CD4-positive, alpha-beta T cell treated with Interleukin-10 for 1 hour (primary cell): ENCODE data around the gene ZBTB11.
A peak's percentile ranks its signal among the peaks of the same experiment; 100 is the strongest.
"Not testable (repeated sequence)": the region's sequence is repeated elsewhere in the genome, so short reads cannot be mapped to it uniquely, and the experiment has no call there.

ENCODE experiments used
- DNase-seq: peaks from one replicate; pipeline ENCODE4 v3.0.0-alpha.2; 2020

Gene ZBTB11

DNA sequence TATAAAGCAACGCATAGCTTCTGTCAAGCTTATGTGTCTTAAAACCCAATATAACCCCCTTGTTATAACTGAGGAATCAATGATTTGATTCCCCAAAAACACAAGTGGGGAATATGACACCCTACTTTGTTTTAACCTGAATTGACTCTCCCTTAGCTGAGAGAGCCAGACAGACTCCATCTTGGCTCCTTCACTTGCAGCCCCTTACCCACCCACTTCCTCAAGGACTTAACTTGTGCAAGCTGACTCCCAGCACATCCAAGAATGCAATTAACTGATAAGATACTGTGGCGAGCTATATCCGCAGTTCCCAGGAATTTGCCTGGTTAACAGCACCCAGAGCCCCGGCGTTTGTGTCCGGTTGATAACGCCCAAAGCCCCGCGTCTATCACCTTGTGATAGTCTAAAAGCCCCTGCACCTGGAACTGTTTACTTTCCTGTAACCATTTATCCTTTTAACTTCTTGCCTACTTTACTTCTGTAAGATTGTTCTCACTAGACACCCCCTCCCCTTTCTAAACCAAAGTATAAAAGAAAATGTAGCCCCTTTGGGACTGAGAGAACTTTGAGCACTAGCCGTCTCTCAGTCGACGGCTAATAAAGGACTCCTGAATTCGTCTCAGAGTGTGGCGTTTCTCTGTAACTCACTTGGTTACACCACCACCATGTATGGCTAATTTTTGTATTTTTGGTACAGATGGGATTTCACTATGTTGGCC, 35.4 kb downstream of the ZBTB11 start:
- DNase-seq, result not testable (repeated sequence)

DNA sequence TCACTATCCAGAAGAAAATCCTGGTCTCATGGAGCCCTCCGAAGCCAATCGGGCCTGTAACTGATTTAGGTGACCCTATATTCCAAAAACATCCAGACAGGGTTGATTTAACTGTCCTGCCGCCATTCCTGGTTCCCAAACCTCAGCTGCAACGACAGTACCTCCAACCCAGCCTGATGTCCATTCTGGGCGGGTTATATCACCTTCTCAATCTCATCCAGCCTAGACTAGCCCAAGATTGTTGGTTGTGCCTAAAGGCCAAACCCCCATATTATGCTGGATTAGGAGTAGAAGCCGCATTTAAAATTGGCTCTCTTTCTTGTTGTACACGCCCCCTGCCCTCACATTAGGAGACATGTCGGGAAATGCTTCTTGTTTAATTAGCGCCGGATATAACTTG, 36.7 kb downstream of the ZBTB11 start:
- DNase-seq, result no peak

DNA sequence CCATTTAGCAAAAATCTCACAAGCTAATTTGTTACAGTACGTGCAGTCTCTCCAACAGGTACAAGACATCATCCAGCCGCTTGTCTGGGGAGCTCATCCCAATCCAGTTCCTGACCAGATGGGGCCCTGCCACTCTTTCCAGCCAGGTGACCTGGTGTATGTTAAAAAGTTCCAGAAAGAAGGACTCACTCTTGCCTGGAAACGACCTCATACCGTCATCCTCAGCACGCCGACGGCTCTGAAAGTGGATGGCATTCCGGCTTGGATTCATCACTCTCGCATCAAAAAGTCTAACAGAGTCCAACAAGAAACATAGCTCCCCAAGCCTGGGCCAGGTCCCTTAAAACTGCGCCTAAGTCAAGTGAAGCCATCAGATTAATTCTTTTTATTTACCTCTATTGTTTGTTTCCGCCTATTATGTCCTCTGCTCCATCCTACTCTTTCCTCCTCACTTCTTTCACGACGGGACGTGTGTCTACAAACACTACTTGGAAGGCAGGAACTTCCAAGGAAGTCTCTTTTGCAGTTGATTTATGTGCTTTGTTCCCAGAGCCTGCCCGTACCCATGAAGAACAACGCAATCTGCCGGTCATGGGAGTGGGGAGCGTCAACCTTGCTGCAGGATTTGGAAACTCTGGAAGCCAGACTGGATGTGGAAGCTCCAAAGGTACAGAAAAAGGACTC, 37.5 kb downstream of the ZBTB11 start:
- no peak for DNase-seq

DNA sequence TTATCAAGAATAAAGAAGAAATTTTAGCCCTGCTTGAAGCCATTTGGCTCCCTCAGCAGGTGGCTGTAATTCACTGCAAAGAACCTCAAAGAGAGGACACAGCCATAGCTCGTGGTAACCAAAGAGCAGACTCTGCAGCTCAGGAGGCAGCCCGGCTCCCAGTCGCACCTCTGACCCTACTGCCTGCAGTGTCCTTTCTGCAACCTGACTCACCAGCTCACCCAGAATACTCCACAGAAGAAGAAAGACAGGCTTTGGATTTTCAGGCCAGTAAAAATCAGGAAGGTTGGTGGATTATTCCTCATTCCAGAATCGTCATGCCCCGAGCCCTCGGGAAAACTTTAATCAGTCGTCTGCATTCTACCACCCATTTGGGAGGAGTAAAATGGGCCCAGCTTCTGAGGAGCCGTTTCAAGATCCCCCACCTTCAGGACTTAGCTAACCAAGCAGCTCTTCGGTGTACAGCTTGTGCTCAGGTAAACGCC, 38.6 kb downstream of the ZBTB11 start:
- DNase-seq, result no peak

DNA sequence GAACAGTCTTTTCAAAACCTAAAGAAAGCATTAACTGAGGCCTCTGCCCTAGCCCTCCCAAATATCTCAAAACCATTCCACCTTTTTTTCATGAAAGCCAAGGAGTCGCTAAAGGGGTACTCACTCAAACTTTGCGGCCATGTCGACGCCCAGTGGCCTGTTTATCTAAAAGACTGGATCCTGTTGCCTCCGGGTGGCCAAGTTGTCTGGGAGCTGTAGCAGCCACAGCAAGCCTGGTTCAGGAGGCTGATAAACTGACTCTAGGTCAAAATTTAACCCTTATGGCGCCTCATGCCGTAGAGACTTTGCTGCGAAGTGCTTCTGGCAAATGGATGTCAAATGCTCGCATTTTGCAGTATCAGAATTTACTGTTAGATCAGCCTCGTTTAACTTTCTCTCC, 39.5 kb downstream of the ZBTB11 start:
- DNase-seq, result no peak

DNA sequence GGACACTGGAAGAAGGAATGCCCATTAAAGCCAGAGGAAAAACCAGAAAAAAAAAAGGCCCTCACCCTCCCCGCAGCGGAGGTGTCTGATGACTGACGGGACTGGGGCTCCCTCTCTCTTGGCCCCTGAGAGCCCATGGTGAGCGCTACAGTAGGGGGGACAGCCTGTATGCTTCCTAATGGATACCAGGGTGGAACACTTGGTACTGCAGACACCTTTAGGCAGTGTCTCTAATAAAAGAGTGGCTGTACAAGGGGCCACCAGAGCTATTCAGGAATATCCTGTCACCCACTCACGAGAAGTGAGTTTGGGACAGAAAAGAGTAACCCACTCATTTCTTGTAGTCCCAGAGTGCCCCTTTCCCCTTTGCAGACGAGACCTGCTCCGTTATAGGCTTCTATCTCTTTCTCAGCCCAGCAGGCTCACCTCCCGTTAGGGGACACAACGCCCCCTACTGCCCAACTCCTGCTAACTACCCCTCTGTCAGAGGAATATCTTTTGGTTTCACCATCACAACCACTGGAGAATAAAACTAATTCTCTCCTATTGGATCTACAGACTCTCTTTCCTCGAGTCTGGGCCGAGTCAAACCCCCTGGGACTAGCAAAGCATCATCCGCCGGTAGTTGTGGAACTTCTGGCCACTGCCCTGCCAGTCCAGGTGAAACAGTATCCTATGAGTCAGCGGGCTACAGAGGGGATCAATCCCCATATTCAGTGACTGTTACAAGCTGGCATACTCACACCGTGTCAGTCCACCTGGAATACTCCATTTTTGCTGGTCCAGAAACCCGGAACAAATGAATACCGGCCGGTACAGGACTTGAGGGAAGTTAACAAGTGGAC, 40.8 kb downstream of the ZBTB11 start:
- peak; percentile 74 for DNase-seq

DNA sequence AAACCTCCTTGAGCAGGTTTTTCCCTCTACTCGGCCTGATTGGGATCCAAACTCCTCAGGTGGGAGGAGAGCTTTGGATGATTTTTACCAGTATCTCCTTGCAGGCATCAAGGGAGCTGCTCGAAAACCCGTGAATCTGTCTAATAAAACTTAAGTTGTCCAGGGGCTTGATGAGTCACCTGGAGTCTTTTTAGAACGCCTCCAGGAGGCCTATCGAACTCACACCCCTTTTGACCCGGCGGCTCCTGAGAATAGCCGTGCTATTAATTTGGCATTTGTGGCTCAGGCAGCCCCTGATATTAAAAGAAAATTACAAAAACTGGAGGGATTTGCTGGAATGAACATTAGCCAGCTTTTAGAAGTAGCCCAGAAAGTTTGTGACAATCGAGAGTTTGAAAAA, 41.6 kb downstream of the ZBTB11 start:
- DNase-seq, result no peak

DNA sequence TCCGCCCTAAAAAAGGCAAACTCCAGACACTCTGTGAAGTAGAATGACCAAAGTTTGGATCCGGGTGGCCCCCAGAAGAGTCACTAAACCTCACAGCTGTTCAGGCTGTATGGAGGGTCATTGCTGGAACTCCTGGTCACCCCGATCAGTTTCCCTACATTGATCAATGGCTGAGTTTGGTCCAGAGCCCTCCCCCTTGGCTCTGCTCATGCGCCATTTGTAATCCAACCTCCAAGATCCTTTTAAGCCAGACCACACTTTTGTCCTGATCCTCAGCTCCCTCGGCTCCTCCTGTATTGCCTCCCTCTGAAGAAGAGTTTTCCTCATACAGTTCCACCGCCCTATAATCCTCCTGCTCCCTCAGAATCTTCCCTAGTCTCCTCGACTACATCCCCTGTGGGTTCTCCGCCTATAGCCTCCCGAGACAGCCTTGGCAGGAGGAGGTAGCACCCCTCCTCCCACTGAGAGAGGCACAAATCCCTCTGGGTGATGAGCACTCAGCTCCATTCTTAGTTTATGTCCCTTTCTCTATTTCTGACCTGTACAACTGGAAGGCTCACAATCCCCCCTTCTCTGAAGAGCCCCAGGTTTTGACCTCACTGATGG, 42.2 kb downstream of the ZBTB11 start:
- DNase-seq, result no peak

DNA sequence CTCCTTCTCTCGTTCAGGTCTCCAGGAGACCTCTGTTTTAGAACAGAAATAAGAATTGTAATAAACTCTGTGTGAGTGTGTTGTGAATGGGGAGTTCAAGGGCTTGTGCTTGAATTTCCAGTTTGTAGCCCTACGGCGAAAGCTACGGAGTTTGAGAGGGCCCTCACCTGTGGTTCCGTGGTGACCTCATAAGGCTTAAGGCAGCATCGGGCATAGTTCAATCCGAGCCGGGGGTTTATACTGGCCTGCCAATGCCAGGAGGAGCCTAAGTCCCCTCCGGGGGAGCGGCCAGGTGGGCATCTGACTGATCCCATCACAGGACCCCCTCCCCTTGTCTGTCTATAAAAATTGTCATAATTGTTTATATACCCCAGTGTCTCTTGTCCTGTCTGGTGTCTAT, 43.7 kb downstream of the ZBTB11 start:
- no peak for DNase-seq

DNA sequence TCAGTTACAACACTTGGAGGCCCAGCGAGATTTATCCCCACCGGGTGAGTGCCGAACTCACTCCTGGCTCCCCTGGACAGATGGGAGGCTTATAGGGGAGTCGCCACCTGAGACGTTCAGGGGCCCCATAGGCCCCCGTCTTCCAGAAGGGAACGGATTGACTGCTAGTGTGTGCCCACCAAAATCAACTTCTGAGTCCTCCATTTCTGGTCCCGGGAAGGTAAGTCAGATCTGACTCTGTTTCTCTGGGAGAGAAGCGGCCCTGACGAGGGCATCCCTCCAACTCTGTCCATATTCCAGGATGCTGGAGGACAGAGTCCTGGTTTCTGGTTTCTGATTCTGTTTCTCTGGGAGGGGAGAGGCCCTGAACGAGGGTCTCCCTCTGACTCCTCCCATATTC, 44.3 kb downstream of the ZBTB11 start:
- DNase-seq, result no peak

DNA sequence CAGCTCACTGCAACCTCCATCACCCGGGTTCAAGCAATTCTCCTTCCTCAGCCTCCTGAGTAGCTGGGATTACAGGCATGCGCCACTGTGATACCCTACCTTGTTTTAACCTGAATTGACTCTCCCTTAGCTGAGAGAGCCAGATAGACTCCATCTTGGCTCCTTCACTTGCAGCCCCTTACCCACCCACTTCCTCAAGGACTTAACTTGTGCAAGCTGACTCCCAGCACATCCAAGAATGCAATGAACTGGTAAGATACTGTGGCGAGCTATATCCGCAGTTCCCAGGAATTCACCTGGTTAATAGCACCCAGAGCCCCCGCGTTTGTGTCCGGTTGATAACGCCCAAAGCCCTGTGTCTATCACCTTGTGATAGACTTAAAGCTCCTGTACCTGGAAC, 45.0 kb downstream of the ZBTB11 start:
- not testable (repeated sequence) for DNase-seq

DNA sequence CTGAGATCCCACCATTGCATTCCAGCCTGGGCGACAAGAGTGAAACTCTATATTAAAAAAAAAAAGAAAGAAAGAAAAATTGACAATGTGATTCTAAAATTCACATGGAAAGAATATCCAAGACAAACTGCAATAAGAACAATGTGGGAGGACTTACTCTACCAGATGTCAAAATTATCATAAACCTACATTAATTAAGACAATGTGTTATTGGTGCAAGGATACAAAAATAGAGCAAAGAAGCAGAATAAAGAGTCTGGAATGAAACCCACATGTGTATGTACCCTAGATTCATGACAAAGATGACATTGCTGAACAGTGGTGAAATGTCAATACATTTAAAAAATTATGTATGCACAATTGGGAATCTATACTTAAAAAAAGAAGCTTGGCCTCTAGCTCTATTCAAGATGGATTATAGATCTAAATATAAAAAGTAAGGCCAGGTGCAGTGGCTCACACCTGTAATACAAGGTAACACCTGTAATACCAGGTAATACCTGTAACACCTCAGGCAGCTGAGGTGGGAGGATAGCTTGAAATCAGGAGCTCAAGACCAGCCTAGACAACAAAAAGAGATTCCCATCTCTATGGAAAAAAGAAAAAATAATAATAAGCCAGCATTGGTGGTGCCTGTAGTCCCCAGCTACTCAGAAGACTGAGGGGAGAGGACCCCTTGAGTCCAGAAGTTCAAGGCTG, 45.7 kb downstream of the ZBTB11 start:
- no peak for DNase-seq

DNA sequence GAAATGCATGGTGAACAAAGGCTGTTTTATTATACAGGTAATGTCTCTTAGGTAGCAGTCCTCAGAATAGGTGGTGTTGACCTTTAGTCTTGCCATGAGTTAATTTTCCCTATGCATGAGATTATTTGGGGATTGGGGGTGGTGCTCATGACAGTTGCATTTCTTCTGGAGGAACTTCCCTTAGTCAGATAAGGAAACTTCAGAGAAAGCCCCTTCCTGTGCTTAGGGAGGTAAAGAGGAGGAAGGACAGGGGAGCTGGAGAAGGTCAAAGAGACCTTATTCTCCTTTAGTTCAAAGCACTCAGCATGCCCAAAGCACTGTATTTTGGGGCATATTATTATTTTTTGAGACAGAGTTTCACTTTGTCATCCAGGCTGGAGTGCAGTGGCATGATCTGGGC, 47.7 kb downstream of the ZBTB11 start:
- no peak for DNase-seq

DNA sequence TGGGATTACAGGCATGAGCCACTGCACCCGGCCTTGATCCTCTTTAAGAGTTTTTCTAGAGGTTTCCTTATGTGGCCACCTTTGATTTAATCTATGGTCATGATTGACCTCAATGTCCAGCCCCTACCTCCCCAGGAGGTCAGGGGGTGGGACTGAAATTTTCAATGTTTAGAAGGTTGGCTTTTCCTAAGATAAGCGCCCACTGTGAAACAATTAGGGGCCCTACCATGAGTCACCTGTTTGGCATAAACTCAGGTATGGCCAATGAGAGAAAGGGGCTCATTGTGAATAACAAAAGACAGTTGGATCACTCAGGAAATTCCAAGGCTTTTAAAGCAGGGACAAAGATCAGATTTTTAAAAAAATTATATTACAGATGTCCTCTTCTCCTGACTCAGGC, 51.1 kb downstream of the ZBTB11 start:
- no peak for DNase-seq

DNA sequence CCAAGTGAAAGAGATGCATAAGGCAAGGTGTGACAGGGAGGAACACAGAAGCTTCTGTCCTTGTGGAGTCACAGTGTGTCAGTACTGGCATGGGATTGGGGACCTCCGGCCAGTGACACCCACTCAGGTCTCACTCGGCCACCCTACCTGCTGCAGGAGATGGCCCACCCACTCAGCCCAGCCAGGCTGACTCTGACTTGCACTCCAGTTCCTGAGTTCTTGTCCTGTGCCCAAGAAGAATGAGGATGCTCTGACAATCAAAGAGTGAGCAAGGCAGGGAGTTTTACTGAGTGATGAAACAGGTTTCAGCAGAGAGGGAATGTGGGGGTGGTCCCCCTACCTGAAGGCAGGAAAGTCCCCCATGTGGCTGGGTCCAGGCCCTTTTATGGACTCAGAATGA, 52.1 kb downstream of the ZBTB11 start:
- DNase-seq, result no peak

DNA sequence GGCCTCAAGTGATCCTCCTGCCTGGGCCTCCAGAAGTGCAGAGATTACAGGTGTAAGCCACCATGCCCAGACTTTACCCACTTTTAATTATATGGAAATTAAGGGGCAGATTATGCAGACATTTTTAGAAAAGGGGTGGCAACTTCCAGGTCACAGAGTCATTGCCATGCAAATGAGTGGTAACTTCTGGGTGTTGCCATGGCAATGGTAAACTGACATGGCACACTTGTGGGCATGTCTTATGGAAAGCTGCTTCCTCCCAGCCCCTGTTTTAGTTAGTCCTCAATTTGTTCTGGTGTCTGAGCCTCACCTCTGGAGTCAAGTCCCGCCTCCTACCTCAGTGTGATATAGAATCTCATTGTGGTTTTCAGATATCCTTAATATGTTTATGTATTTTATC, 53.3 kb downstream of the ZBTB11 start:
- DNase-seq, result no peak

DNA sequence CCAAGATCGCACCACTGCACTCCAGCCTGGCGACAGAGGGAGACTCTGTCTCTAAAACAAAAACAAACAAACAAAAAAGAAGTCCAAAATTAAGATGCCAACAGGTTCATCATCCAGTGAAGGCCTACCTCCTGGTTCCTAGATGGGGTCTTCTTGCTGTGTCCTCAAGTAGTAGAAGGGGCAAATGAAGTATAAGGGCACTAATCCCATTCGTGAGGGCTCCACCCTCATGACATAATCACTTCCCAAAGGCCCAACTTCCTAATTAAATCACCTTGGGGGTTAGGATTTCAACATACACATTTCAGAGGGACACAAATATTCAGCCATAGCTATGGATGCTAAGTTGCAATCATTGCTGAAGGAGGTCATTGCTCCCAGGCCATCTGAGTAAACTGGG, 57.2 kb downstream of the ZBTB11 start:
- DNase-seq, result no peak

DNA sequence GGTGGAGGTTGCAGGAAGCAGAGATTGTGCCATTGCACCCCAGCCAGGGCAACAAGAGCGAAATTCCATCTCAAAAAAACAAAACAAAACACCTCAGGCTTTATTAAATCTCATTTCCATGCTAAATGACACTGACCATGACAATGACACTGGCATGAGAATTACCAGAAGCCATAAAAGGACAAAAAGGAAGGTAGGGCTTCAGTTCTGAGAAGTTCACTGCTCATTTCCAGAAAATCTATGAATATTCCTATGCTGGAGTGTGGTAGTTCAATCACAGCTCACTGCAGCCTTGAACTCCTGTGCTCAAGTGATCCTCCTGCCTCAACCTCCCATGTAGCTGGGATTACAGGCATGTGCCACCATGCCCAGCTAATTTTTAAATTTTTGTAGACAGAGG, 58.2 kb downstream of the ZBTB11 start:
- DNase-seq, result no peak

DNA sequence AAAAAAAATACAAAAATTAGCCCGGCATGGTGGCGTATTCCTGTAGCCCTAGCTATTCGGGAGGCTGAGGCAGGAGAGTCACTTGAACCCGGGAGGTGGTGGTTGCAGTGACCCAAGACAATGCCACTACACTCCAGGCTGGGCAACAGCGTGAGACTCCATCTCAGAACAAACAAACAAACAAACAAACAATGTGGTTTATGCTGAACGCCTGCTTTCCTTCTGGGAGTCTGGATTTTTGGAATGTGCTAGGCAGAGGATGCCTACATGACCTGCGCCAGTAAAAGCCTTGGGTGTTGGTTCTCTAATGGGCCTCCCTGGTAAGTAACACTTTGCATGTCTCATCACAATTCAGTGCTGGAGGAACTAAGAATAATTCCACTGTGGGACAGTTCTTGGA, 59.5 kb downstream of the ZBTB11 start:
- DNase-seq, result no peak

DNA sequence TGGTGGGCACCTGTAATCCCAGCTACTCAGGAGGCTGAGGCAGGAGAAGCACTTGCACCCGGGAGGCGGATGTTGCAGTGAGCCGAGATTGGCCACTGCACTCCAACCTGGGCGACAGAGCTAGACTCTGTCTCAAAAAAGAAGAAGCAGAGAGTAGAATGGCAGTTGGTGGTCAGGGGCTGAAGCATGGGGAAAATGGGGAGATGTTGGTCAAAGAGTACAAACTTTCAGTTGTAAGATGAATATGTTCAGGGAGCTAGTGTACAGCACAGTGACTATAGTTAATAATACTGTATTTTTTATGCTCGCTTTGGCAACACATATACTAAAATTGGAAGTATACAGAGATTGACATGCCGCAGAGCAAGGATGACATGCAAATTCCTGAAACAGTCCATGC, 61.4 kb downstream of the ZBTB11 start:
- no peak for DNase-seq

DNA sequence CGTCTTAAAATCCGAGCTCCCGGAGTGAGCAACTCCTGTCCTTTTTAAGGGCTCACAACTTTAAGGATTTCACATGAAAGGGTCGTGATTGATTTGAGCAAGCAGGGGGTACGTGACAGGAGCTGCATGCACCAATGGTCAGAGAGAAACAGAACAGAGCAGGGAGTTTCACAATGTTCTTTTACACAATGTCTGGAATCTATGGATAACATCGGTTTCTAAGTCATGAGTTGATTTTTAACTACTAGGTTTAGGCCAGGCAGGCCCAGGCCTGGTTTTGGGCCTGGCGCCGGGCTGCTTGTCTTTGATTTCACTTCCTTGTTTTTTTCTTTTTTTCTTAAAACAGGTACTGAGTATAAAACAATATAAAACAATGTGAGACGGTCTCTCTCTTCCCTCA, 63.9 kb downstream of the ZBTB11 start:
- not testable (repeated sequence) for DNase-seq

DNA sequence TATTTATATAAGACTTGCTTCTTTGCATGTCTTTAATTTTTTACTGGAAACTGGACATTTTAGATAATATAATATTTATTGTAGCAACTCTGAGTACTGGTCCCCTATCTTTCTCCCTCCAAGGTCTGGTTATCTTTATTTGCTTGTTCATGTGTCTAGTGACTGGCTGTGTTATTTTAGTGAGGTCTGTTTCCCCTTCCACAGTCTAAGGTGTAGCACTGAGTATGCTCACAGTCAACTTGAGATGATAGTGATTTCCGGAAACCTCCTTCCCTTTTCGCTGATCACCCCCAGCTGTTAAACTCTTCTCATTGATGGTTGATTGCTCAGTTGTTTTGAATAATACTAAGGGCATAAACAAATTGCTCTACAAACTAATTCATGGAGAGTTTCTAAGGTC, 65.9 kb downstream of the ZBTB11 start:
- DNase-seq, result no peak

DNA sequence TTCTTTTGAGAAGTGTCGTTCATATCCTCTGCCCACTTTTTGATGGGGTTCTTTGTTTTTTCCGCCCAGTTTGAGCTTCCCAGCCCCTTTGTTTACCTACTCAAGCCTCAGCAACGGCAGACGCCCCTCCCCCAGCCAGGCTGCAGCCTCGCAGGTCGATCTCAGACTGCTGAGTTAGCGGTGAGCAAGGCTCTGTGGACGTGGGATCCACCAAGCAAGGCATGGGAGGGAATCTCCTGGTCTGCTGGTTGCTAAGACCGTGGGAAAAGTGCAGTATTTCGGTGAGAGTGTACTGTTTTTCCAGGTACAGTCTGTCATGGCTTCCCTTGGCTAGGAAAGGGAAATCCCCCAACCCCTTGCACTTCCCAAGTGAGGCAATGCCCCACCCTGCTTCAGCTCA, 71.5 kb downstream of the ZBTB11 start:
- not testable (repeated sequence) for DNase-seq
